HFF-Myc (cell line): ENCODE results near the gene PRXL2C.
"Not testable (repeated sequence)": the region's sequence is repeated elsewhere in the genome, so short reads cannot be mapped to it uniquely, and the experiment has no call there.

Experiments used
- DNase-seq: peaks from one replicate; pipeline ENCODE4 v3.0.0-alpha.2; 2011; ENCODE audit warnings: low read depth; ENCODE audit errors: extremely low read depth
- H3K4me3 ChIP-seq: replicated peaks from 2 replicates; pipeline ENCODE4 v1.5.1; 2011; ENCODE audit warnings: low read depth, mild to moderate bottlenecking, control low read depth, low read length
- TF ChIP-seq, protein P1 (sequence below): IDR thresholded peaks from 2 replicates; pipeline ENCODE4 v1.5.1; 2012; ENCODE audit warnings: mild to moderate bottlenecking, low read depth, low read length, control low read depth; ENCODE audit errors: missing control alignments

The PRXL2C gene

GRCh38 chr9:96680812-96681499 is 25.8 kb upstream of the PRXL2C start:
- DNase-seq = no peak
- TF ChIP-seq, protein P1, sequence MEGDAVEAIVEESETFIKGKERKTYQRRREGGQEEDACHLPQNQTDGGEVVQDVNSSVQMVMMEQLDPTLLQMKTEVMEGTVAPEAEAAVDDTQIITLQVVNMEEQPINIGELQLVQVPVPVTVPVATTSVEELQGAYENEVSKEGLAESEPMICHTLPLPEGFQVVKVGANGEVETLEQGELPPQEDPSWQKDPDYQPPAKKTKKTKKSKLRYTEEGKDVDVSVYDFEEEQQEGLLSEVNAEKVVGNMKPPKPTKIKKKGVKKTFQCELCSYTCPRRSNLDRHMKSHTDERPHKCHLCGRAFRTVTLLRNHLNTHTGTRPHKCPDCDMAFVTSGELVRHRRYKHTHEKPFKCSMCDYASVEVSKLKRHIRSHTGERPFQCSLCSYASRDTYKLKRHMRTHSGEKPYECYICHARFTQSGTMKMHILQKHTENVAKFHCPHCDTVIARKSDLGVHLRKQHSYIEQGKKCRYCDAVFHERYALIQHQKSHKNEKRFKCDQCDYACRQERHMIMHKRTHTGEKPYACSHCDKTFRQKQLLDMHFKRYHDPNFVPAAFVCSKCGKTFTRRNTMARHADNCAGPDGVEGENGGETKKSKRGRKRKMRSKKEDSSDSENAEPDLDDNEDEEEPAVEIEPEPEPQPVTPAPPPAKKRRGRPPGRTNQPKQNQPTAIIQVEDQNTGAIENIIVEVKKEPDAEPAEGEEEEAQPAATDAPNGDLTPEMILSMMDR = no peak
- no peak overlapping the region for H3K4me3 ChIP-seq

DNA sequence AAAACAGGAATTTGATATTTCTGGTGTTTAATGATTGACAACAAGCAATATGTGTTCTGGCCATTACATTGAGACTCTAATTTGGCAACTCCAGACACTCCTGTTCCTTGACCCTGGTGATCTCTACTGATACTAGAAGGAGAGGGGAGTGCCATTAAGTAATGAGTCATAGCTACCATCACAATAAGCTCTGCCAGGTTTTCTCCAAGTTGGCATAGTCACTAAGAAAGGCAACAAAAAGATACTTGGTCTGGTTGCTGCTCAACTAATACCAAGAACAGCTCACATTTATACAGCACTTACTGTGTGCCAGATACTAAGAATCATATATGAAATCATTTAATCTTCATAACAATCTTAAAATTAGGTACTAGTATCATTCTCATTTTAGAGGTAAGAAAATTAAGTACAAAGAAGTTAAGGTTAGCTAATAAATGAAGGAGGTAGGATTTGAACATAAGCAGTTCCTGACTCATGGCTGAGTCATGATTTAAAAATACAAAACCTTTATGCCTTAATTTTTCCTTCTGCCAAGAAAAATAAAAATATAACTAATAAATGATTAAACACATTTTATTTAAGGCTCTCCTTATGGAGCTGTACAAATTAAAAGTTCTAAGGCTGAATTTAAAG is 19.9 kb upstream of the PRXL2C start:
- peak; percentile 50 for DNase-seq

DNA sequence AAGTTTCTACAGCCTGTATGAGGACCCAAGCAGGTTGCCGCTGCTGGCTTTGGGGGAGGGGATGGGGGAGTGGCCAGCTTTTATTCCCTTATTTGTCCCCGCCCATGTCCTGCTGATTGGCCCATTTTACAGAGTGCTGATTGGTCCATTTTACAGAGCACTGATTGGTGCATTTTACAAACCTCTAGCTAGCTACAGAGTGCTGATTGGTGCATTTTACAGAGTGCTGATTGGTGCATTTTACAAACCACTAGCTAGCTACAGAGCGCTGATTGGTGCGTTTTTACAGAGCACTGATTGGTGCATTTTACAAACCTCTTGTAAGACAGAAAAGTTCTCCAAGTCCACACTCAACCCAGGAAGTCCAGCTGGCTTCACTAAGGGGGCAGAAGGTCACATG is 18.7 kb upstream of the PRXL2C start:
- not testable (repeated sequence) for DNase-seq, H3K4me3 ChIP-seq

More for the DNA sequence above, 19.9 kb upstream of the PRXL2C start:
- TF ChIP-seq, protein P1 = no peak
- no peak overlapping the region for H3K4me3 ChIP-seq

DNA sequence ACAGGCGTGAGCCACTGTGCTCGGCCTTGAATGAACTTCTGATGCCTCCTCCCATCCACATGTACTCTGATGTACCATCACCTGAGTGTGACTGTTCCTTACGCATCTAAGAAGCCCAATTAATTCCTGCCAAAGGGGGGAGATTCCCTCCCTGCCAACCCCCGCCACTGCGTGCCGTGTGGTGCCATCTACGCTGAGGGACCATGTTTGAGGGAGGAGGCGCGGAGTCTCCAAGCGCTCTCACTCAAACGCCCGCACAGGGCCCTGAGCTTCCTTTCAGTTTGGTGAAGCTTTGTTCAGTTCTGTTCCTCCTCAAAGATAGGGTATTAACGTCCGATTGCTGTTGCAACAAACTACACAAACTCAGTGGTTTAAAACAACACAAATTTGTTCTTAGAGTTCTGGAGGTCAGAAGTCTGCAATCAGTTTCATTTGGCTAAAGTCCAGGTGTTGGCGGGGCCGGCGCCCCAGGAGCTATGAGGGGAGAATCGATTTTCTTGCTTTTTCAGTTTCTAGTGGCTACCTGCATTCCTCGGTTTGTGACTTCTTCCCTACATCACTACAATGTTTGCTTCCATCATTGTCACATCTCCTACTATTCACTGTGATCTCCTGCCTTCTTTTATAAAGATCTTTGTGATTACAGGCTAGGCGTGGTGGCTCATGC is 13.9 kb upstream of the PRXL2C start:
- TF ChIP-seq, protein P1 = no peak
- no peak overlapping the region for H3K4me3 ChIP-seq
- DNase-seq = no peak

GRCh38 chr9:96667363-96667728 is 12.2 kb upstream of the PRXL2C start:
- TF ChIP-seq, protein P1 = no peak
- no peak for DNase-seq

GRCh38 chr9:96666653-96667362 is 11.7 kb upstream of the PRXL2C start:
- not testable (repeated sequence) for DNase-seq, H3K4me3 ChIP-seq
- TF ChIP-seq, protein P1 = peak; percentile 55

More at GRCh38 chr9:96667363-96667728, 12.2 kb upstream of the PRXL2C start:
- H3K4me3 ChIP-seq = no peak overlapping the region

DNA sequence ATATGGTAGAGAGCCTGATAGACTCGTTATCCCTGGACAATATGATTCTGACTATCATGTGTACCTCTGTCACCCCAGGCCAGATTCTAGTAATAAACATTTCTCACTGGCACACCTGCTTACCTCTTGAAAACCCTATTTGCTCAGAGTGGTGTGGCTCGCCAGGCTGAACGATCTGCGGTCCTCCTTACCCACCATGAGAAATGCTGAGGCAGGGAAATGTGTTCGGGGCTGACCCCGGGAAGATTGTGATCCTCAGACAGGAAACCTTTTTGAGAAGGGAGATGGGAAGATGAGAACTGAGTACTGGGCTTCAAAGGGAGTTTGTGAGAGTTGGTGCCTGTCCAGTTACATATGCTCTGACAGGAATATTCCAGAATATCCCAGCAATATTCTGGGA is 10.7 kb upstream of the PRXL2C start:
- H3K4me3 ChIP-seq = no peak overlapping the region
- DNase-seq = no peak
- TF ChIP-seq, protein P1 = no peak
